ENCODE results near the gene SLC45A1. TPM values are rescaled to one million over a fixed set of nuclear protein-coding genes. Genes with fewer than 3 reads are reported as not detected.
A peak's percentile ranks its signal among the peaks of the same experiment; 100 is the strongest.

The SLC45A1 gene
- total and polyA plus RNA-seq, 2 donors (not counting 1 experiment from before 2014, with no cell fraction given), result 0.54 to 0.64 TPM

GRCh38 chr1:8392522-8392921 is 74.6 kb downstream of the SLC45A1 start:
- Mint-ChIP-seq H3K9me3 (ENCODE audit: insufficient read depth) (no peaks in the 10 kb centered on the region), H3K4me3 (no peak overlapping the region), H3K27me3 (no peaks in the 10 kb centered on the region), H3K27ac (peak overlapping the region; percentile 23), H3K4me1 (peaks cover 74% of the 10 kb centered on the region)
- no peak for TF ChIP-seq EZH2 (IDR thresholded peaks at IDR 0.05; ENCODE audit: borderline replicate concordance, insufficient read depth, low read depth, low read length, poor library complexity, severe bottlenecking)
- no peak for ATAC-seq (ENCODE audit: low read depth)
- H2AFZ ChIP-seq (ENCODE audit: insufficient read depth, low read depth, low read length, poor library complexity, severe bottlenecking), result no peak overlapping the region
- no peak overlapping the region for H3K4me3 ChIP-seq (ENCODE audit: control extremely low read depth in 1 of 5, extremely low read depth in 1 of 5, insufficient read depth in 1 of 5, low read depth in 2 of 5, low read length in 4 of 5)
- POLR2A ChIA-PET, result interaction anchor here (1.0 kb wide), 1 partner anchor 33 kb away, joined by 6 read pairs; no protein-coding TSS in a partner anchor
- intact Hi-C loops (cut with micrococcal nuclease), result loop anchor here (10.0 kb wide), 1 partner anchor 422 kb away; the partner anchor contains the start of gene RERE
- WGBS (ENCODE audit: insufficient coverage), result 97% methylated on average over 7 of the region's 7 CpGs
- peaks cover 42 to 65% of the 10 kb centered on the region in 2 donors for H3K4me1 ChIP-seq (ENCODE audit: control insufficient read depth in 2 of 2, insufficient read depth in 2 of 2, low read length in 2 of 2)
- H3K9ac ChIP-seq (ENCODE audit: low read length), result no peak overlapping the region
- peaks cover 59% of the 10 kb centered on the region for H4K20me1 ChIP-seq (ENCODE audit: control insufficient read depth, insufficient read depth, low read length, poor library complexity, severe bottlenecking)
- H3K27ac ChIP-seq (ENCODE audit: low read length in 2 of 2), result no peak overlapping the region
- H3K27me3 ChIP-seq (replicated peaks in 1 of 4; ENCODE audit: control extremely low read depth in 1 of 4, control insufficient read depth in 3 of 4, insufficient read depth in 4 of 4, low read length in 3 of 4), result no peaks in the 10 kb centered on the region
- H3K36me3 ChIP-seq (replicated peaks in 1 of 2; ENCODE audit: control extremely low read depth in 1 of 2, control insufficient read depth in 1 of 2, extremely low read depth in 1 of 2, insufficient read depth in 2 of 2, low read length in 1 of 2), result peaks cover 8 to 30% of the 10 kb centered on the region in 2 experiments
- no peak for DNase-seq
- H3K79me2 ChIP-seq (ENCODE audit: control insufficient read depth, insufficient read depth, low read length), result peaks cover 89% of the 10 kb centered on the region
- H3K4me2 ChIP-seq (replicated peaks; ENCODE audit: low read depth, low read length, poor library complexity, severe bottlenecking), result no peak overlapping the region
- CTCF ChIA-PET, result no interaction called here
- no peaks in the 10 kb centered on the region for H3K9me3 ChIP-seq (ENCODE audit: control extremely low read depth in 1 of 3, control insufficient read depth in 2 of 3, insufficient read depth in 1 of 3, low read length in 2 of 3)

Small RNA genes within 50 kb of the gene (small RNA-seq; reads per million reads assigned to genes)
- gene RF00019 (ENCODE audit: insufficient read length, low read depth, low replicate concordance) (not detected), gene RNU6-991P (ENCODE audit: insufficient read length, low read depth, low replicate concordance) (not detected)
